Iris pigment epithelial cell (primary cell): ENCODE data around the gene LONP2.
"Not testable (repeated sequence)": the region's sequence is repeated elsewhere in the genome, so short reads cannot be mapped to it uniquely, and the experiment has no call there.

Experiments
- DNase-seq: peaks from one replicate; pipeline ENCODE4 v3.0.0-alpha.2; 2011; ENCODE audit warnings: low read depth

LONP2 gene

GRCh38 chr16:48367441-48368049 lies 123.4 kb downstream of the LONP2 start:
- no peak for DNase-seq

DNA sequence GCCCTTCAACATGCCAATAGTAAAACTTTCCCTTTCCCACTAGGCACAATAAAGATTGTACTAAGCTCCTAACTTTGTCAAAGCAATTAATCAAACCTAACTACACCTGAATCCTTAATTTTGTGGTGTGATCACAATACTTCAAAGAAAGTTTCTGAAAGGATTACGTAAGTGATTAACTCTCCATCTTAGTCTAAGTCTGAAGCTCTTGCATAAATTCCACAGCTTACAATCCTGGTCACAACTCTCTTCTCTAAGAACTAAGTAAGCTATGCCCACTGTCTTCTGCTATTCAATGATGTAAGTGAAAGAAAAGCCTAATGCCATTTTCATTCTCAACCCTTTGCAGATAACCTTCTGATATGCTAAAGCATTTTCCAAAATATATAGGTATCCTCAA lies 125.7 kb downstream of the LONP2 start:
- DNase-seq, result no peak

DNA sequence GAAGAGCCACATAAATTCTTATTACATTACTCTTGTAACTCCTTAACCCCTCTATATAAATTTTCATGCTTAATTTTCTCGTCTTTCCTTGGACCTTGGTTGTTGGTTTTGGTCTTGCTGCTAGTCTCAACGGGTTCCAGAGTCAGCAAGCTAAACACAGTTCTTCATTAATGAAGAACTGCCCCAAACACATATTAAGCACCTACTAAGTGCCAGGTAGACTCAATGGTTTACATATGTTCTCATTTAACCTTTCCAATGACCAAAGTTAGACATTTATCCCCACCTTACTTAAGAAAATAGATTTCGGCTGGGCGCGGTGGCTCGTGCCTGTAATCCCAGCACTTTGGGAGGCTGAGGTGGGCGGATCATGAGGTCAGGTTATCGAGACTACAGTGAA lies 126.1 kb downstream of the LONP2 start:
- no peak for DNase-seq

DNA sequence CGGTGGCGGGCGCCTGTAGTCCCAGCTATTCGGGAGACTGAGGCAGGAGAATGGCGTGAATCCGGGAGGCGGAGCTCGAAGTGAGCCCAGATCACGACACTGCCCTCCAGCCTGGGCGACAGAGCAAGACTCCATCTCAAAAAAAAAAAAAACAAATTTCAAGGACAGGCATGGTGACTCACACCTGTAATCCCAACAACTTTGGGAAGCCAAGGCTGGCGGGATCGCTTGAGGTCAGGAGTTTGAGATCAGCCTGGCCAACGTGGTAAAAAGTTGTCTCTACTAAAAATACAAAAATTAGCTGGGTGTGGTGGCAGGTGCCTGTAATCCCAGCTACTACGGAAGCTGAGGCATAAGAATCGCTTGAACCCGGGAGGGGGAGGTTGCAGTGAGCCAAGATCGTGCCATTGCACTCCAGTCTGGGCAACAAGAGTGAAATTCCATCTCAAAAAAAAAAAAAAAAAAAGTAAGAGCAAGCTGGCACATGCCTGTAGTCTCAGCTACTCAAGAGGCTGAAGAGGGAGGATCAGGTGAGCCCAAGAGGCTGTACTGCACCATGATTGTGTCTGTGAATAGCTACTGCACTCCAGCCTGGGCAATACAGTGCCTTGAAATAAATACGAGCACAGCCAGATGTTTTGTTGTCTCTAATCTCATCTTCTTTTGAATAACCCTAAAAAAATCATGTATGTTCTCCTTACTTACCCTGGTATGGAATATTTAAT lies 126.7 kb downstream of the LONP2 start:
- not testable (repeated sequence) for DNase-seq

GRCh38 chr16:48371393-48371780 lies 127.3 kb downstream of the LONP2 start:
- DNase-seq, result peak; percentile 39

DNA sequence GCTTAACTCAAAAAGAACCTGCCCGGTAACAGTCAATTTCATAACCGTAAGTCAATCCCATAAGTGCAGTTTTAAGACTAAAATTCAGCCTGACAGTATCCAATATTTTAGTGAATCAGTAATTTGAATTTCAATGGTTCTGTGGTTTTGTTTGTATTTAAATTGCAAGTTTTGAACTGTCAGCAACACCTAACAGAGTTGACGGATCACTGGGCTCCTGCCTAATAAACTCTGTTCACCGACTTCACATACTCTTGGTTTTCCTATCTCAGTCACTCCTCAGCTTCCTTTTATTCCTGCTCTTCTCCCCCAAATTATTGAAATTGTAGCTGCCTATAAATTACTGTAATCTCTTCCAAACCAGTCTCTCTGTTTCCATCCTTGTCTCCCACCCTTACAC lies 128.6 kb downstream of the LONP2 start:
- no peak for DNase-seq

DNA sequence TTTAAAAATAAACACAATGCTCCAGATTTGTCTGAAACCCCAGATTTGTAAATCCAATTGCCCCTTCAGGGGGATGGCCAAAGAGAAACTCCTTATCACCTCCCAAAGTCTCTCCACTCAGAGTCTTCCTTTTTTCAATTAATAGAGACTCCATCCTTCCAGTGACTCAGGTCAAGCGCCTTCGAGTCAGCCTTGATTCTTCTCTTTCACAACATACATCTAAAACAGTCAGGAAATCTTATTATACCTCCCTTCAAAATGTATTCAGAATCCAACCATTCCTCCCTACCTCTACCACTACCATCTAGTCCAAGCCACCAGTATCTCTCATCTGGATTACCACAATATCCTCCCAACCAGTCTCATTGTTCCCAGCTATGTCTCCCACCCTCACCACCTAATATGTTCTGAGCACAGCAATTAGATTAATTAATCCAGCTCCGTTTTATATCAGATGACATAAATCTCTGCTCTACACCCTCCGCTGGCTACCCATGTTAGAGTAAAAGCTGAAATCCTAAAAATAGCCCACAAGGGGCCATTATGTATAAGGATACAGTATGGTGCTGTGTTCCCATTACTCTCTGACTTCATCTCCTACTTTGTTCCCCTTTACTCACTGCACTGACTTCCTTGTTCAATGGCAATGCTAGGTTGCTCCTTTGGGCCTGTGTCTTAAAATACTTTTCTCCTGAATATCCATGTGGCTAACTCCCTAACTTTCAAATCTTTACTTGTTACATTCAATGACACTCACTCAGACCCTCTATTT lies 129.3 kb downstream of the LONP2 start:
- DNase-seq, result peak; percentile 34

DNA sequence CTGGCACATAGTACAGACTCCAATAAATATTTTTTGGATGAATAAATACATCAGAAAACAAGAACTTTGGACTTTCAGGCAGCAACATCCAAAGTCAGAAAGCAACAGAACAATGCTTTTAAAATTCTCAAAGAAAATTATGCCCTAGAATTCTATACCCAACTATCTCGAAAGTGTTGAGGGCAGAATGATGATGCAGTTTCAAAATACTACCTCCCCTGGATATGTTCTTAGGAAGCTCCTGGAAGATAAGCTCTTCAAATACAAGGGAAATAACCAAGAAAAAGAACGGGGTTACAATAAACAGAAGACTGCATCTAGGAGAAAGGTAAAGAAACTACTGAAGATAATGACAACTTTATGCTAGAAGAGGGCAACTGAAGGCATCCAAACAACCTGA lies 130.2 kb downstream of the LONP2 start:
- DNase-seq, result no peak

GRCh38 chr16:48377301-48377700 lies 133.2 kb downstream of the LONP2 start:
- not testable (repeated sequence) for DNase-seq

GRCh38 chr16:48378276-48378675 lies 134.2 kb downstream of the LONP2 start:
- no peak for DNase-seq

DNA sequence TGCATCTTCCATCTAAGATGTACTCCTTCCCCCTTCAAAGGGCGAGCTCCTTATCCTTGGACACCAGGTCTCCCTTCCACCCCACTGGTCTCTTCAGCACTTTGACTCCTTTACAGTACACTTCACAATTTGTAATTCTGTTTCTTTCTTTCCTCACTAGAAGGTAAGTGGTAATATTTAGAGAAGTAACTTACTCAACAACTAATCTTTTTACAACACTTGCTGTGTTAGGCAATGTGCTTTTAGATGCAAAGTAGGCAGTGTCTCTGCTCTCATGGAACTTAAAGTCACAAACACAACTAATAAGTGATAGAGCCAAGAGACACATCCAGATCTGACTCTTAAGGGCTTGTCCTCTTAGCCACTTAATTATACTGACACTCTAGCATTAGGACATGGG lies 134.7 kb downstream of the LONP2 start:
- no peak for DNase-seq

- peak; percentile 79 for DNase-seq
These were observed 137.1 kb downstream of the LONP2 start for GRCh38 chr16:48381201-48381600.

DNA sequence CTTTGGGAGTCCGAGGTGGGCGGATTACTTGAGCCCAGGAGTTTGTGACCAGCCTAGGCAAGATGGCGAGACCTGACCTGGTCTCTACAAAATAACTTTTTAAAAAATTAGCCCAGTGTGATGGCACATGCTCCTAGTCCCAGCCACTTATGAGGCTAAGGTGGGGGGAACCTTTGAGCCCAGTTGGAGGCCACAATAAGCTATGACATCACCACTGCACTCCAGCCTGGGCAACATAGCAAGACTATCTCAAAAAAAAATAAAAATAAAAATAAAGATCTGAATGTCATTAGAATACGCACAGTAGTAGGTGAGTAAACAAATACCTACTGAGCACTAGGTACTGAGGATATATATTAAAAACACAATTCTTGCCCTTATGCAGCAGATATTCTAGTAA lies 138.0 kb downstream of the LONP2 start:
- no peak for DNase-seq

GRCh38 chr16:48383009-48383876 lies 139.1 kb downstream of the LONP2 start:
- peak; percentile 75 for DNase-seq

DNA sequence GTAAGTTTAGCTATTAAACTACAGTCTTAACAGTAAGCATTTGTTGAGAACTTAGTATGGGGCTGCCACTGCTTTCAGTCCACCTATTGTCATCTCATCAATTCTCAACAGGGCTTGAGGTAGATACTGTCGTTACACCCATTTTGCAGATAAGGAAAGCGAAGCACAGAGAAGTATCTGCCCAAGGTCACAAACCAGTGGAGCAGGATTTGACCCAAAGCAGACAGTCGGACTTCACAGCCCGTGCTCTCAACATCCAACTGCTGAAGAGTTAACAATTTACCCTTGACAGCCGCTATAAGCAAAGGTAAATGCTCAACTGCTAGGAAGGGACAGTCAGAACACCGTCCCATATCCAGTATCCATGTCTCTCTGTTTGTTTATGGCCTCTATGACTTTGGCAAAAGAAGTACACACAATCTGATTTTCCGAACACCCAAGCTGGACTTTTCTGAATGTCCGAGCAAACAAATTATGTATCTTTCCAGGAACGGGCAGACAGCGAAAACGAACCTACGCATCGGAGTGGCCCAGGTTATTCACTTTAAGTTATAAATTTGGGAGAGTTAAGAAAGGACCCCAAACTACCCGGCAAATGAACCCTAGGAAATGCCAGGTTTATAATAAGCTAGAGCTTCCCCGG lies 139.9 kb downstream of the LONP2 start:
- DNase-seq, result no peak

DNA sequence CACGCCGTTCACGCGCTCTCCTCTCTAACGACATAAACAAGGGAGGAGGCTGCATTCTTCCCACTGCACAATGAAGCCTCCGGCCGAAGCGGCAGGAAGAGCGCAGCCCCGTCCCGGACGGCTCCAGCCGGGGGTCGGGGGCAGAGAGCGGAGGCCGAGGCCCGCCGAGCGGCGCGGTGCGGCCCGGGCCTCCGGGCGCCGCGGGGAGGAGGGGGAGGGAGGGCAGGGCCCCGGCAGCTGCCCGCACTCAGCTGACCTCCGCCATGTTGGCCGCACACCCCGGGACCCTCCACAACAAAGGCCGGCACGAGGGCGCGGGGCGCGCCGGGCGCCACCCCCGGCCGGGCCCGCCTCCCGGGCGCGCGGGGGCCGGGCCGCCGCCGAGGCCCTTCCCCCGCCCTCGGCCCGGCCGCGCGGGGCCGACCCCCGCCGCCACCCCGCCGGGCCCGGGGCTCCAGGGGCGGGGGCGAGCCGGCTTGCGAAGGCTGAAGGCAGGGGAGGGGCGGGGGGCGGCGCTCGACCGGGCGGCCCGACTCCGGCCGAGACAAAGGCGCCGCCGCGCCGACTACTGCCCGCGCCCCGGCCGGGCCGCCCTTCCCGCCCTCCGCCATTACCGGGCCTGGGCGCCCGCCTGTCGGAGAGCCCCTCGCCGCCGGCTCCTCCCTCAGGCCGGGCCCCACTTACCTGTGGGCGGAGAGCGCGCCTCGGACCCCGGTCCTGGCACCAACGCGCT lies 140.6 kb downstream of the LONP2 start:
- peak; percentile 47 for DNase-seq

DNA sequence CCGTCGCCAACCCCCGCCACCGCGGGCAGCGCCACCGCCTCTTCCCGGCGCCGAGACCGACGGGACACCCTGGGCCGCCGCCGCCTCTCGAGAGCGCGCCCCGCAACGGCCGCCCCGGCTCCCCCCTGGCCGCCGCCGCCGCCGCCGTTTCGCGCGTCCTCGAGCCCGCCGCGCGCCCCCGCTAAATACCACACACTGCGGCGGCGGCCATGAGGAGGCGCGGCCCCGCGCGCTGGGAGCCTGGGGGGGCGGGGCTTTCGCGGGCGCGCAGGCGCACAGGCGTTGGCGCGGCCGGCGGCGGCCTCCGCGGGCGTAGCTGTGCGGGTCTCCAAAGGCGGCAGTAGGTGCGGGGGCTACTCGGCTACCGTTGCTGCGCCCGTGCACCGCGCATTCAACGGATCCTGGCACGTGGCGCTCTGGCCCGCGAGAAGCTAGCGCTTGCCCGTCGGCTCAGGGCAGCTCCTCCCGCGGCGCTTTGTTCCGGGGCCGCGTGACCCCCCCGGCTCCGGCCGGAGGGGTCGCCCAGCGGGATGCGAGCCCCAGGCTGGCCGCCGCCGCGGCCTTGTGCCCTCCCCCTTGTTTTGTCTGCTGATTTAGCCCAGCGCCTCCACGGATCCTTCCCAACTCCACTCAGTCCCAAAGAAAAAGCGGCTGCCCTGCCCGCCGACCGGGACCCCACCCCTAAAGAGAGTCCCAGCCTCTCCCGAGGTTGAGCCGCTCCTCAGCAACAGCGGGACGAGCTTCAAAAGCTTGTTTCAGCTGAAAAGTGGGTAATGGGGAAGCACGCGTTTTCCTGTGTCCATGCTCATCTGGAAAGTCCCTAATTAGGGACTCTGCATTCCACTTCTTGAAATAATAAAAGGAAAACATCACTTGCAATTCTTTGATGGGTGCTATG lies 141.4 kb downstream of the LONP2 start, which contains the start of gene SIAH1:
TSS of gene SIAH1 (minus strand) at position 161 of the 898 bp plus-strand sequence. CDS start 22,985 bp downstream, outside the sequence.
- DNase-seq, result peak; percentile 76

DNA sequence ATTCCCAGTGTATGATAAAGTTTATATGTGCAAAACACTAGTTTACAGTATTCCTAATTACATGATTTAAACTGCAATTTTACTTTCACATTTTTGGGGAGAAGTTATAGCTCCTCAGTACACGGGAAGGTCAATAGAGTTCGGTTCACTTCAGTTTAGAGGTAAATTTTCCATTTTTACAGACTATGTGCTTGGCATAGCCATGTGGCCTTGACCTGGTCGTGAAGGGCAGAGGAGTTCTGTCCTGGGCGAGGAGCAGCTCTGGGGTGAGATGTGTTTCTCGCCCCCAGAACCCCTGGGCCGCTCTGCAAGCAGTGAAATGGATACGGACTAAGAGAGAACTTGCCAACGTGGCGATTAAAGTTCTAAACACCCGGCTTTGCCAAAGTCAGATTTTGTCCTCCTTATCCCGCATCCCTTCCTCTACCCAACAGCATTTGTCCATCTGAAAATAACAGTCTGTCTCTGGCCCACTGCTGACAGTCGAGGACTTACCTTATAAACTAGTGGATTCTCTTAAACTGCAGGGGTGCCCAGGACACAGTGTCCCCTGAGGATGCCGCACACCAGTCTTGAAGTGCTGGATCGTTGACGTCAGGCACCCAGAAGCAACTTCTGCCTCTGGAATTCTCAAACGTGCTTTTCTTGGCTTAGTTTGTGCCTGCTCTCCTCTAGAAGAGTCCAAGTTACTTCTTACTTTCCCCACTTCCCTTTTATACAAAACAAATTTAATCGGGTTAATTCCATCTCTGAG lies 142.6 kb downstream of the LONP2 start:
- DNase-seq, result peak; percentile 40

GRCh38 chr16:48392407-48392806 lies 148.3 kb downstream of the LONP2 start:
- DNase-seq, result no peak
